GM12878 (cell line): ENCODE results near the gene PRR23C. TPM values are rescaled to one million over a fixed set of nuclear protein-coding genes. Genes with fewer than 3 reads are reported as not detected.

Experiments used
- ATAC-seq: fragments of 200-7000 bp; cut with Tn5 transposase; 3 replicates; pipeline ENCODE4 v1.9.1; 2020; ENCODE audit warnings: mild to moderate bottlenecking, moderate library complexity
- BruUV-seq: library from RNA; stranded (reverse); fragments of 400-500 nt; replicated peaks from 2 replicates; lab custom pipeline; 2021; lab: Mats Ljungman, UMichigan
- CTCF ChIA-PET: fragments of 300-600 bp; sonication (Branson Sonifier 250); formaldehyde crosslinking; extraction: SDS; loops from one replicate; lab custom pipeline; 2021; ENCODE audit warnings: inconsistent platforms; lab: Yijun Ruan, JAX
- POLR2A ChIA-PET: fragments of 350-600 bp; formaldehyde crosslinking; extraction: SDS; loops from one replicate; lab custom pipeline; 2021; ENCODE audit warnings: inconsistent platforms; lab: Charles Lee
- RAD21 ChIA-PET: fragments of 300-600 bp; sonication (Branson Sonifier 250); formaldehyde crosslinking; loops from one replicate; lab custom pipeline; 2023; ENCODE audit warnings: antibody characterized with exemption; ENCODE audit not compliant: unreplicated experiment; lab: Charles Lee
- SMC1A ChIA-PET: fragments of 300-600 bp; sonication (Branson Sonifier 250); formaldehyde crosslinking; loops from one replicate; lab custom pipeline; 2023; ENCODE audit not compliant: unreplicated experiment, uncharacterized antibody; lab: Charles Lee
- DNase-seq: peaks from one replicate; pipeline ENCODE4 v3.0.0-alpha.2; 2011; ENCODE audit warnings: low read depth, low spot score
- FAIRE-seq: peaks from 3 replicates; lab custom pipeline; 2011; peaks lifted over from hg19 to GRCh38; lab: Jason Lieb, UNC
- H2AFZ ChIP-seq: 2 replicates; pipeline ENCODE4 v1.6.0; 2011; ENCODE audit warnings: low read depth, low read length, control low read depth; ENCODE audit not compliant: control insufficient read depth
- H3K27ac ChIP-seq: 2 replicates; pipeline ENCODE4 v1.5.1; 2011; ENCODE audit warnings: control low read depth; ENCODE audit not compliant: control insufficient read depth, insufficient read depth
- H3K27me3 ChIP-seq, 2 experiments: replicated peaks in 1 of 2; 2 replicates each; pipeline versions ENCODE4 v1.6.0 to v1.6.1; 2011; ENCODE audit warnings: low read length in 1 of 2; ENCODE audit not compliant: control insufficient read depth in 2 of 2, insufficient read depth in 2 of 2
- H3K36me3 ChIP-seq, 2 experiments: 2 replicates each; pipeline ENCODE4 v1.5.1; 2011; ENCODE audit warnings: low read length in 1 of 2; ENCODE audit not compliant: control insufficient read depth in 2 of 2, insufficient read depth in 2 of 2
- H3K4me1 ChIP-seq: 2 replicates; pipeline ENCODE4 v1.6.1; 2011; ENCODE audit warnings: mild to moderate bottlenecking, low read length, moderate library complexity, mixed read lengths; ENCODE audit not compliant: control insufficient read depth, insufficient read depth
- H3K4me2 ChIP-seq: 2 replicates; pipeline ENCODE4 v1.6.0; 2011; ENCODE audit warnings: control low read depth; ENCODE audit not compliant: control insufficient read depth, insufficient read depth
- H3K4me3 ChIP-seq: fragments of 200-600 bp; sonication (generic); 2 replicates; pipeline ENCODE4 v1.5.1; 2016
- H3K79me2 ChIP-seq: 2 replicates; pipeline ENCODE4 v1.6.0; 2011; ENCODE audit warnings: low read length; ENCODE audit not compliant: control insufficient read depth, insufficient read depth
- H3K9ac ChIP-seq: 2 replicates; pipeline ENCODE4 v1.8.0; 2011; ENCODE audit warnings: low read length, control low read depth, mixed read lengths; ENCODE audit not compliant: control insufficient read depth, insufficient read depth
- H3K9me3 ChIP-seq: replicated peaks from 3 replicates; pipeline ENCODE4 v1.5.1; 2011; ENCODE audit warnings: mild to moderate bottlenecking, low read length; ENCODE audit not compliant: control insufficient read depth, insufficient read depth
- H4K20me1 ChIP-seq: 2 replicates; pipeline ENCODE4 v1.6.0; 2011; ENCODE audit not compliant: control insufficient read depth, insufficient read depth
- BACH1 ChIP-seq: fragments of 450-650 bp; IDR thresholded peaks from 2 replicates; pipeline ENCODE4 v1.6.1; 2017; ENCODE audit warnings: mild to moderate bottlenecking, borderline replicate concordance
- CHD2 ChIP-seq: IDR thresholded peaks from 2 replicates; pipeline ENCODE4 v1.6.1; 2011; ENCODE audit warnings: low read depth, low read length, improper control_type of control experiment, borderline replicate concordance
- ESRRA ChIP-seq: IDR thresholded peaks from 2 replicates; pipeline ENCODE4 v1.6.1; 2012; ENCODE audit warnings: mild to moderate bottlenecking, low read length, improper control_type of control experiment
- HDAC2 ChIP-seq: fragments of 200-600 bp; sonication (generic); IDR thresholded peaks from 2 replicates; pipeline ENCODE4 v1.6.1; 2017
- IRF5 ChIP-seq: fragments of 450-650 bp; IDR thresholded peaks from 2 replicates; pipeline ENCODE4 v1.6.1; 2017; ENCODE audit warnings: borderline replicate concordance
- KAT2A ChIP-seq: conservative IDR thresholded peaks from 2 replicates; pipeline ENCODE4 v1.6.1; 2011; ENCODE audit warnings: low read depth, low read length; ENCODE audit not compliant: control insufficient read depth
- NKRF ChIP-seq: fragments of 450-650 bp; conservative IDR thresholded peaks from 2 replicates; pipeline ENCODE4 v1.6.1; 2017; ENCODE audit warnings: mild to moderate bottlenecking, moderate library complexity
- POLR2A ChIP-seq: IDR thresholded peaks from 2 replicates; pipeline ENCODE4 v1.6.1; 2011; ENCODE audit warnings: low read depth, mild to moderate bottlenecking, low read length
- POLR2AphosphoS2 ChIP-seq: IDR thresholded peaks from 2 replicates; pipeline ENCODE4 v1.6.1; 2011; ENCODE audit warnings: low read depth, mild to moderate bottlenecking, low read length, improper control_type of control experiment, moderate library complexity
- RAD51 ChIP-seq: fragments of 450-650 bp; IDR thresholded peaks from 2 replicates; pipeline ENCODE4 v1.6.1; 2016; ENCODE audit warnings: moderate library complexity, mild to moderate bottlenecking, inconsistent platforms
- SMC3 ChIP-seq: IDR thresholded peaks from 2 replicates; pipeline ENCODE4 v1.6.1; 2011; ENCODE audit warnings: low read length, improper control_type of control experiment, borderline replicate concordance
- STAT1 ChIP-seq: fragments of 450-650 bp; conservative IDR thresholded peaks from 2 replicates; pipeline ENCODE4 v1.6.1; 2014; ENCODE audit warnings: antibody characterized with exemption, mild to moderate bottlenecking
- TCF3 ChIP-seq: IDR thresholded peaks from 2 replicates; pipeline ENCODE4 v1.6.1; 2012; ENCODE audit warnings: low read depth, mild to moderate bottlenecking, low read length, borderline replicate concordance; ENCODE audit not compliant: insufficient read depth
- ZBED1 ChIP-seq: IDR thresholded peaks from 2 replicates; pipeline ENCODE4 v1.6.1; 2016; ENCODE audit warnings: borderline replicate concordance
- ZBTB40 ChIP-seq: fragments of 450-650 bp; IDR thresholded peaks from 2 replicates; pipeline ENCODE4 v1.6.1; 2016; ENCODE audit warnings: mild to moderate bottlenecking, moderate library complexity, borderline replicate concordance
- ZNF207 ChIP-seq: fragments of 450-650 bp; IDR thresholded peaks from 2 replicates; pipeline ENCODE4 v1.6.1; 2014; ENCODE audit warnings: antibody characterized with exemption, mild to moderate bottlenecking, borderline replicate concordance
- in situ Hi-C: fragments of 300-500 bp; cut with MboI; formaldehyde crosslinking; loops from 9 replicates; pipeline ENCODE4 v1.14.3; 2018; ENCODE audit warnings: mixed read lengths
- intact Hi-C: fragments of 100-400 bp; cut with micrococcal nuclease; formaldehyde crosslinking; loops from one replicate; pipeline ENCODE4 v1.14.2; 2022; ENCODE audit not compliant: unreplicated experiment
- polyA plus RNA-seq, 11 experiments: library from polyadenylated mRNA; depleted of rRNA in 4 of 11; unstranded in 6 of 11; stranded (reverse) in 5 of 11; fragments of >200 nt; fragmentation: Nextera tagmentation in 4 of 11; fragmentation: Illumina TruSeq in 1 of 11; extraction: Ambion mirVana in 4 of 11; extraction: Trizol in 1 of 11; gene quantifications; 1 replicate in 1 of 11; 2 replicates in 10 of 11; pipeline versions ENCODE4 v1.2.1 to v1.2.3, GENCODE V29; 2011 to 2016; ENCODE audit warnings: inconsistent platforms in 2 of 11, missing spikeins in 2 of 11, low read depth in 1 of 11
- total RNA-seq, 4 experiments: library from RNA; depleted of rRNA in 3 of 4; stranded (reverse); fragments of >200 nt in 3 of 4; fragmentation: Illumina TruSeq in 1 of 4; extraction: Trizol in 1 of 4; gene quantifications; 2 replicates each; pipeline versions ENCODE4 v1.2.1 to v1.2.3, GENCODE V29; 2013 to 2021

PRR23C gene
- total and polyA plus RNA-seq, 10 of the 15 experiments (the other 5 are each of a cell fraction or from before 2014, with no cell fraction given) = not detected

GRCh38 chr3:139087621-139088020, 42.9 kb upstream of the PRR23C start (continued):
- TF ChIP-seq ZNF207 (no peak), HDAC2 (no peak)

GRCh38 chr3:139084176-139084575, 39.5 kb upstream of the PRR23C start:
- Histone ChIP-seq H3K4me3 (no peak overlapping the region), H3K4me2 (no peak overlapping the region), H3K9me3 (no peaks in the 10 kb centered on the region; the same call in 2 of the 3 replicates), H3K27me3 (no peaks in the 10 kb centered on the region), H2AFZ (no peak overlapping the region), H3K27ac (no peak overlapping the region), H3K9ac (no peak overlapping the region), H3K79me2 (no peaks in the 10 kb centered on the region), H3K36me3 (no peaks in the 10 kb centered on the region), H3K4me1 (no peaks in the 10 kb centered on the region), H4K20me1 (no peaks in the 10 kb centered on the region)
- BruUV-seq = no TSS peak
- FAIRE-seq (no peak), DNase-seq (no peak), ATAC-seq (no peak)
- POLR2A ChIA-PET = no interaction called here
- in situ Hi-C loops (no loop called here), intact Hi-C loops (no loop called here)
- RAD21 ChIA-PET = no interaction called here
- CTCF ChIA-PET = interaction anchor here (0.6 to 1.6 kb wide), 3 partner anchors 28 to 170 kb away, joined by 3 to 4 read pairs (median 3); no protein-coding TSS in a partner anchor
- SMC1A ChIA-PET = no interaction called here
- TF ChIP-seq STAT1 (no peak), SMC3 (no peak), ZBTB40 (no peak), POLR2A (no peak), IRF5 (no peak), TCF3 (no peak), ZBED1 (no peak), CHD2 (no peak), BACH1 (no peak), RAD51 (no peak), POLR2AphosphoS2 (no peak), ESRRA (no peak), NKRF (no peak), KAT2A (no peak)
